Pancreas (tissue), 10 donors: ENCODE results near the gene SLC2A10. TPM values are rescaled to one million over a fixed set of nuclear protein-coding genes. Genes with fewer than 3 reads are reported as not detected.

Source experiments
- ATAC-seq, 4 donors: fragments of 200-7000 bp; cut with Tn5 transposase; one replicate each; pipeline versions ENCODE4 v1.8.0 to v1.9.1; 2020; ENCODE audit warnings: mild to moderate bottlenecking in 4 of 4, moderate library complexity in 4 of 4
- DNase-seq, 6 donors: peaks; one replicate each; pipeline ENCODE4 v3.0.0-alpha.2; 2020
- FAIRE-seq: peaks from 2 replicates; lab custom pipeline; 2012; peaks lifted over from hg19 to GRCh38; lab: Jason Lieb, UNC
- H3K27ac ChIP-seq, 4 donors: fragments of 200-600 bp; sonication (generic); 1 replicate in 3 of 4; 2 replicates in 1 of 4; pipeline versions ENCODE4 v1.5.0 to v1.8.0; 2020
- H3K27me3 ChIP-seq, 4 donors: fragments of 200-600 bp; one replicate each; pipeline ENCODE4 v1.8.0; 2021
- H3K36me3 ChIP-seq, 3 donors: fragments of 200-600 bp; sonication (generic) in 1 of 3; one replicate each; pipeline versions ENCODE4 v1.5.0 to v1.8.0; 2020 to 2021
- H3K4me1 ChIP-seq, 3 donors: fragments of 200-600 bp; one replicate each; pipeline ENCODE4 v1.8.0; 2021
- H3K4me3 ChIP-seq, 4 donors: fragments of 200-600 bp; sonication (generic) in 2 of 4; one replicate each; pipeline versions ENCODE4 v1.5.0 to v1.8.0; 2020 to 2021
- H3K9me3 ChIP-seq, 4 donors: fragments of 200-600 bp; one replicate each; pipeline ENCODE4 v1.8.0; 2021
- whole genome bisulfite sequencing, 2 donors: extraction: QIAGEN DNeasy Blood & Tissue Kit; methylation state at CpG; one replicate each; pipeline ENCODE4 v1.1.7; 2013; 5-methylcytosine and 5-hydroxymethylcytosine counted together
- intact Hi-C, 3 donors: fragments of 100-400 bp; cut with DNase I; formaldehyde crosslinking; loops; one replicate each; pipeline versions ENCODE4 v1.11.1 to v1.14.2; 2022
- polyA plus RNA-seq, 2 donors: library from polyadenylated mRNA; stranded (reverse); fragments of 200-250 nt; gene quantifications; one replicate each; pipeline ENCODE4 v1.2.3, GENCODE V29; 2013
- total RNA-seq, 6 donors: library from RNA; stranded (reverse); fragmentation: NEBNext Ultra II Directional in 4 of 6; extraction: Animal tissue kit (Norgen Biotek cat#: 25700) in 4 of 6; gene quantifications; one replicate each; pipeline versions ENCODE4 v1.2.1 to v1.2.4, GENCODE V29; 2021 to 2023
- TF ChIP-seq, protein P1 (sequence below), 4 donors: fragments of 200-600 bp; sonication (generic) in 3 of 4; IDR thresholded peaks; one replicate each; pipeline versions ENCODE4 v1.5.0 to v1.8.0; 2021; ENCODE audit warnings: antibody characterized with exemption in 4 of 4
- donor health status: healthy with polysubstance abuse.
- donor health status: DM: no; HTN: no; CAD: no; lungs with moderate emphysema.
- donor health status: DM: no; HTN: no; CAD: no.
- donor health status: control.
- donor health status: control.
- donor health status: Bipolar disorder and iron deficiency.
- donor health status: DM: yes; HTN: yes; CAD: no.
- donor health status: DM: no; HTN: no; CAD: no.
- donor health status: DM: no; HTN: no; CAD: no.
- donor health status: DM: yes; HTN: yes; CAD: no.

SLC2A10 gene
- total and polyA plus RNA-seq, 8 donors: 10.9 to 20.9 (median 13.8) TPM

DNA sequence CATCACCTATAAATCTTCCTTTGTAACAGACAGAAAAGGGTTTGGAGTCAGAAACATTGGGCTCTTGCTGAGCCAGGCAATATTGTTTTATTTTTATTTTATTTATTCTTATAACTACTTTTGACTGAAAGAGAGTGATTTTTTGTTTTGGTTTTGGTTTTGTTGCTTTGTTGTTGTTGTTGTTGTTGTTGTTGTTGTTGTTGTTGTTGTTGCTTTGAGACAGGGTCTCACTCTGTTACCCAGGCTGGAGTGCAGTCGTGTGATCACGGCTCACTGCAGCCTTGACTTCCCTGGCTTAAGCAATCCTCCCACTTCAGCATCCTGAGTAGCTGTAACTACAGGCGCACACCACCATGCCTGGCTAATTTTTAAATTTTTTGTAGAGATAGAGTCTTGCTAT is 43.1 kb upstream of the SLC2A10 start:
- WGBS, 2 donors: 95 to 96% methylated on average over 3 of the region's 3 CpGs
- ATAC-seq (no peak), FAIRE-seq (no peak), DNase-seq (no peak)
- intact Hi-C loops: no loop called here
- Histone ChIP-seq H3K4me3 (no peak overlapping the region), H3K27ac (no peak overlapping the region), H3K9me3 (no peaks in the 10 kb centered on the region), H3K4me1 (peaks cover 2 to 3% (median 3%) of the 10 kb centered on the region in 3 donors), H3K27me3 (no peaks in the 10 kb centered on the region), H3K36me3 (no peaks in the 10 kb centered on the region)
- TF ChIP-seq, protein P1, sequence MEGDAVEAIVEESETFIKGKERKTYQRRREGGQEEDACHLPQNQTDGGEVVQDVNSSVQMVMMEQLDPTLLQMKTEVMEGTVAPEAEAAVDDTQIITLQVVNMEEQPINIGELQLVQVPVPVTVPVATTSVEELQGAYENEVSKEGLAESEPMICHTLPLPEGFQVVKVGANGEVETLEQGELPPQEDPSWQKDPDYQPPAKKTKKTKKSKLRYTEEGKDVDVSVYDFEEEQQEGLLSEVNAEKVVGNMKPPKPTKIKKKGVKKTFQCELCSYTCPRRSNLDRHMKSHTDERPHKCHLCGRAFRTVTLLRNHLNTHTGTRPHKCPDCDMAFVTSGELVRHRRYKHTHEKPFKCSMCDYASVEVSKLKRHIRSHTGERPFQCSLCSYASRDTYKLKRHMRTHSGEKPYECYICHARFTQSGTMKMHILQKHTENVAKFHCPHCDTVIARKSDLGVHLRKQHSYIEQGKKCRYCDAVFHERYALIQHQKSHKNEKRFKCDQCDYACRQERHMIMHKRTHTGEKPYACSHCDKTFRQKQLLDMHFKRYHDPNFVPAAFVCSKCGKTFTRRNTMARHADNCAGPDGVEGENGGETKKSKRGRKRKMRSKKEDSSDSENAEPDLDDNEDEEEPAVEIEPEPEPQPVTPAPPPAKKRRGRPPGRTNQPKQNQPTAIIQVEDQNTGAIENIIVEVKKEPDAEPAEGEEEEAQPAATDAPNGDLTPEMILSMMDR (IDR thresholded peaks at IDR 0.05): no peak

DNA sequence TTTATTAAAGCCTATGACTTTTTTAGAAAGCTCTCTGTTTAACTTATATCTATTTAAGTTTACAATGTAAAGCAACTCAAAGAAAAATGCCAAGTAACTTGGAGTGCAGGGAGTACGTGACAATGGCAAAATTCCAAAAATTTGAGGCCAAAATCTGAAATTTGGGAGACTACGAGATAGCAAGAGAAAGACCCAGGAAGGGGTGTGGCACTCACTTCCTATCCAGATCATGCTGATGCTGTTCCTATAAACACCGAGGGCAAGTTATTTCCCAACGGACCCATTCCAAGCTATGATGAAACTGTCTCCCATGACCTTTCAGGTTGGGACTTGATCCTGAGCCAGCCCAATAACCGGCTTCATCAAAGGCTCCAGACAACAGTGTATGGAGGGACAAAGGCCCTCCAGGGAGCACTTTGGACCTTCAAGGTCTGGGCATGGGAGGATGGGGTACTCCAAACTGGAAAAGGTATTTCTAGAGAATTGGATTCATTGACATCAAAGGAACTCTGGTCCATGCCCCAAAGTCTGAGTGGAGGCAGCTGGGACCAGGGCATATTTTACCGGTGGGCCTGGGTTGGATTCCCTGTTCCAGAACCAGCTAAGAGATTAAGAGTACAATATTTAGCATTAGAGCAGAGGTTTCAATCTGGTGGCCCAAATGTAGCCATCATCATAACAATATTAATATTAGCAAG is 42.5 kb upstream of the SLC2A10 start:
- 81 to 83% methylated on average over 6 of the region's 6 CpGs for WGBS, 2 donors
- peaks cover 7 to 9% (median 9%) of the 10 kb centered on the region in 3 donors for H3K4me1 ChIP-seq
- H3K27ac ChIP-seq: no peak overlapping the region
- FAIRE-seq (no peak), DNase-seq (no peak), ATAC-seq (no peak)
- TF ChIP-seq, protein P1 (IDR thresholded peaks at IDR 0.05): no peak
- H3K9me3 ChIP-seq: no peaks in the 10 kb centered on the region
- no peaks in the 10 kb centered on the region for H3K27me3 ChIP-seq
- intact Hi-C loops: no loop called here
- no peaks in the 10 kb centered on the region for H3K36me3 ChIP-seq
- H3K4me3 ChIP-seq: no peak overlapping the region

GRCh38 chr20:46670228-46670584 is 39.2 kb upstream of the SLC2A10 start:
- no peaks in the 10 kb centered on the region for H3K27me3 ChIP-seq
- 89 to 95% methylated on average over 2 of the region's 2 CpGs for WGBS, 2 donors
- FAIRE-seq (no peak), ATAC-seq (no peak), DNase-seq (no peak)
- no peaks in the 10 kb centered on the region for H3K36me3 ChIP-seq
- peak overlapping the region in 1 of 4 donors; percentile 6 for H3K27ac ChIP-seq
- H3K4me3 ChIP-seq: no peak overlapping the region
- TF ChIP-seq, protein P1 (IDR thresholded peaks at IDR 0.05): no peak
- H3K9me3 ChIP-seq: no peaks in the 10 kb centered on the region
- intact Hi-C loops: no loop called here
- H3K4me1 ChIP-seq: peaks cover 7 to 9% (median 9%) of the 10 kb centered on the region in 3 donors

DNA sequence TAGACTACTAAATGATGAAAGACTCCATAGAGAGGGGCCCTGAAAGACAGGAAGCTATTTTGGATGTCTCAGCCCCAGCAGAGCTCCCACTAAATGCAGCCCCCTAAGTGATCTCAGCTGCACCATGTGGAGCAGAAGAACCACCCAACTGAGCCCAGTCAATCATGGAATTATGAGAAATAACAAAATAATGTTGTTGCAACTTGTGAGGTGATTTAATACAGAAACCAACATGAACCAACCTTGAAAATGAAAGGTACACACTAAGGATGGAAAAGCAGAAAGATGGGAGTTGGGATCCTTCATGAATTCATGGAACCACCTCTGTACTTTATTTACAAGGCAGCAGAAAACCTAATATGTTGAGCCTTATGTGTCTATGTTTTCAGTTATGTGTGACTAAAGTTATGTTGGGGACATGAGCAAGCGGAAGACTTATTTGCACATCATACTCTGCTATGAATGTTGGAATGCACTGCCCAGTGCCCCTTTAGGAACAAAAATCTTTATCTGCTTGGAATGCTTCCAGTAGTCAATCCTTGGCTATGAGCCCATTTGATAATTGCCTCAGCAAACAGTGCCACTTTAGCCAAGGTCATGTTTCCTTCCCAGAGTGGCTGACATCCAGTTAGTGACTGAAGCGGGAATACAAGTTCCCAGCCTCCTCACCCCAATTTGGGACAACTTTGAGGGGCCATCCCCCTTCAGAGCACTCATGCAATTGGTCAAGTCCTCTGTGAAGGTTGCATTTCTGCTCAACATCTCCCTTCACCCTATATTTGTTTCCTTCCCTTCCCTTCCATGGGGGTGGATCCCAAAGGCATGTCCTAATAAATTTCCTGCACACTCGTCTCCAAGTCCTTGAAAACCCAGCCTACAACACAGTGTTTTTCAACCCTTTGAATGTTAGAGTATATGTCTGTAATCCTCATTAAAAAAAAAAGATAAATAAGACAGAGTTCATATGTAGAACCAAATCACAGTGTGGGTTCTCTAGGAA is 38.6 kb upstream of the SLC2A10 start:
- Histone ChIP-seq H3K4me1 (peaks cover 7 to 9% (median 9%) of the 10 kb centered on the region in 3 donors), H3K4me3 (no peak overlapping the region), H3K27me3 (no peaks in the 10 kb centered on the region), H3K9me3 (no peaks in the 10 kb centered on the region), H3K36me3 (no peaks in the 10 kb centered on the region), H3K27ac (peak overlapping the region in 2 of 4 donors; percentile 13 to 45)
- WGBS, 2 donors: 17 to 21% methylated on average over 3 of the region's 3 CpGs
- ATAC-seq (peak; percentile 67 to 87 (median 80)), DNase-seq (peak in 3 of 6 donors; percentile 31 to 58 (median 42)), FAIRE-seq (no peak)
- intact Hi-C loops: no loop called here
- TF ChIP-seq, protein P1 (IDR thresholded peaks at IDR 0.05): no peak
